HCT116 (cell line): ENCODE measurements around the gene KIAA1549.

ENCODE experiments used
- CTCF ChIP-seq, 3 experiments: fragments of 200-600 bp in 1 of 3; sonication (generic) in 1 of 3; IDR thresholded peaks in 2 of 3; conservative IDR thresholded peaks in 1 of 3; 2 replicates each; pipeline ENCODE4 v1.5.1; 2012 to 2017; ENCODE audit warnings: low read depth in 2 of 3, low read length in 2 of 3, antibody characterized with exemption in 1 of 3, borderline replicate concordance in 1 of 3, control low read depth in 1 of 3, mild to moderate bottlenecking in 1 of 3, mixed read lengths in 1 of 3, mixed run types in 1 of 3, moderate library complexity in 1 of 3; ENCODE audit not compliant: insufficient read depth in 1 of 3
- EZH2 ChIP-seq: fragments of 200-600 bp; sonication (generic); IDR thresholded peaks from 2 replicates; pipeline ENCODE4 v1.6.1; 2017; ENCODE audit warnings: antibody characterized with exemption, mixed run types
- FOSL1 ChIP-seq: IDR thresholded peaks from 2 replicates; pipeline ENCODE4 v1.6.1; 2012; ENCODE audit warnings: low read depth
- JUND ChIP-seq: IDR thresholded peaks from 2 replicates; pipeline ENCODE4 v1.6.1; 2012

GRCh38 chr7:138832966-138833365 lies 148.2 kb downstream of the KIAA1549 start:
- no peak for TF ChIP-seq JUND
- no peak for TF ChIP-seq EZH2
- no peak for TF ChIP-seq FOSL1
- no peak for TF ChIP-seq CTCF (IDR thresholded peaks at IDR 0.05 in 2 of 3, conservative IDR thresholded peaks at IDR 0.05 in 1 of 3; ENCODE audit: borderline replicate concordance in 1 of 3, insufficient read depth in 1 of 3, low read depth in 2 of 3, low read length in 2 of 3)
